B cell (primary cell): ENCODE measurements around the gene PIGC. TPM values are rescaled to one million over a fixed set of nuclear protein-coding genes. Genes with fewer than 3 reads are reported as not detected.

Experiments used
- polyA plus RNA-seq: library from polyadenylated mRNA; depleted of rRNA; stranded (reverse); fragments of >200 nt; gene quantifications from 2 replicates; pipeline ENCODE4 v1.2.3, GENCODE V29; 2012
- total RNA-seq, 2 donors: library from RNA; stranded (reverse); fragments of 120-200 nt in 1 of 2; gene quantifications; 1 replicate in 1 of 2; 2 replicates in 1 of 2; pipeline versions ENCODE4 v1.2.3 to v1.2.4, GENCODE V29; 2013 to 2022

PIGC gene
- total and polyA plus RNA-seq, 2 donors (not counting 1 experiment from before 2014, with no cell fraction given): 16.2 to 28.8 TPM

Other genes starting within 250 kb of the PIGC start
- gene C1orf105, start 23.4 kb downstream of the PIGC start, total RNA-seq: not detected in 2 replicates
- not detected in 2 replicates for gene C1orf105, start 23.4 kb downstream of the PIGC start, polyA plus RNA-seq
- gene SUCO, start 89.1 kb upstream of the PIGC start, total RNA-seq: 59.7 and 59.9 TPM in 2 replicates
- gene SUCO, start 89.1 kb upstream of the PIGC start, polyA plus RNA-seq: 5.5 and 15.1 TPM in 2 replicates
- 0.15 TPM in 1 of 2 replicates, not detected in the other for gene FASLG, start 215.0 kb upstream of the PIGC start, total RNA-seq
- not detected in 2 replicates for gene FASLG, start 215.0 kb upstream of the PIGC start, polyA plus RNA-seq